PC-9 (cell line): Measurements from ENCODE around the gene MAK.

Experiments
- EZH2 ChIP-seq: fragments of 200-600 bp; sonication (generic); IDR thresholded peaks from 2 replicates; pipeline ENCODE4 v1.8.0; 2017; ENCODE audit warnings: antibody characterized with exemption, low read depth
- TF ChIP-seq, protein P1 (sequence below): fragments of 200-600 bp; sonication (generic); conservative IDR thresholded peaks from 2 replicates; pipeline ENCODE4 v1.6.1; 2017; ENCODE audit warnings: mixed run types, antibody characterized with exemption, mild to moderate bottlenecking, moderate library complexity

DNA sequence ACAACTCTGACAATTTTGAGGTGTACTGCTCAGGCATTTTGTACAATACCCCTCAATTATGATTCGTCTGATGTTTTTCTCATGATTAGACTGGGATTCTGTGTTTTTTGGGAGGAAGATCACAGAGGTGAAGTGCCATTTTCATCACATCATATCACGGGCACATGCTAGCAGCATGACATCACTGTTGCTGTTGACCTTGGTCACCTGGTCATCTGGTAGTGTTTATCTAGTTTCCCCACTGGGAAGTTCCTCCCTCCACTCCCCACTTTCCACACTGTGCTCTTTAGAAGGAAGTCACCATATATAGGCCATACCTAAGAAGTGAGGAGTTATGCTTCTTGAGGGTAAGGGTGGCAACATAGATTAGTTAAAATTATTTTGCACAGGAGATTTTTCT, 22.7 kb upstream of the MAK start:
- TF ChIP-seq, protein P1, sequence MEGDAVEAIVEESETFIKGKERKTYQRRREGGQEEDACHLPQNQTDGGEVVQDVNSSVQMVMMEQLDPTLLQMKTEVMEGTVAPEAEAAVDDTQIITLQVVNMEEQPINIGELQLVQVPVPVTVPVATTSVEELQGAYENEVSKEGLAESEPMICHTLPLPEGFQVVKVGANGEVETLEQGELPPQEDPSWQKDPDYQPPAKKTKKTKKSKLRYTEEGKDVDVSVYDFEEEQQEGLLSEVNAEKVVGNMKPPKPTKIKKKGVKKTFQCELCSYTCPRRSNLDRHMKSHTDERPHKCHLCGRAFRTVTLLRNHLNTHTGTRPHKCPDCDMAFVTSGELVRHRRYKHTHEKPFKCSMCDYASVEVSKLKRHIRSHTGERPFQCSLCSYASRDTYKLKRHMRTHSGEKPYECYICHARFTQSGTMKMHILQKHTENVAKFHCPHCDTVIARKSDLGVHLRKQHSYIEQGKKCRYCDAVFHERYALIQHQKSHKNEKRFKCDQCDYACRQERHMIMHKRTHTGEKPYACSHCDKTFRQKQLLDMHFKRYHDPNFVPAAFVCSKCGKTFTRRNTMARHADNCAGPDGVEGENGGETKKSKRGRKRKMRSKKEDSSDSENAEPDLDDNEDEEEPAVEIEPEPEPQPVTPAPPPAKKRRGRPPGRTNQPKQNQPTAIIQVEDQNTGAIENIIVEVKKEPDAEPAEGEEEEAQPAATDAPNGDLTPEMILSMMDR: no peak
- no peak for TF ChIP-seq EZH2
